GM19099 (cell line): ENCODE measurements around the gene CHST11.

Experiments
- POLR2A ChIP-seq: IDR thresholded peaks from 3 replicates; pipeline ENCODE4 v1.6.1; 2011; ENCODE audit warnings: low read depth; ENCODE audit not compliant: insufficient read length; ENCODE audit errors: extremely low read depth

Gene CHST11

GRCh38 chr12:104707194-104707593 is 250.4 kb downstream of the CHST11 start:
- TF ChIP-seq POLR2A = no peak

GRCh38 chr12:104707794-104708558 is 251.2 kb downstream of the CHST11 start:
- no peak for TF ChIP-seq POLR2A

DNA sequence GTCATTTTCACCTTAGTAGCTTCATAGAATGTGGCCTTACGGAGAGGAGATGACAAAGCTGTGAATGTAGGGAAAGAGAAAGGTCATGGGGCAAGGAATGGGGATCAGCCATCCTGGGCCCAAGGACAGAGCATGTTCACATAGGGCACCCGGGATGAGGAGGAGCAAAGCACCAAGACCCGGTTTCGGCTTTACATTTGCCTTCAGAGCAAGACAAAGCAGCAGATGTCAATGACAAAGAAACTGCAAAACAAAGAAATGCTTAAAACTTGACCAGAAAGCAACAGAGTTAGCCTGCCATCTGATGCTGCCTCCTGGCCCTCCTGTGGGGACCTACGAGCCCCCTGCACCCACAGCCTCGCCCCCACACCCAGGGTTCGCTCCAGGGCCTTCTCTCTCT is 252.1 kb downstream of the CHST11 start:
- no peak for TF ChIP-seq POLR2A

DNA sequence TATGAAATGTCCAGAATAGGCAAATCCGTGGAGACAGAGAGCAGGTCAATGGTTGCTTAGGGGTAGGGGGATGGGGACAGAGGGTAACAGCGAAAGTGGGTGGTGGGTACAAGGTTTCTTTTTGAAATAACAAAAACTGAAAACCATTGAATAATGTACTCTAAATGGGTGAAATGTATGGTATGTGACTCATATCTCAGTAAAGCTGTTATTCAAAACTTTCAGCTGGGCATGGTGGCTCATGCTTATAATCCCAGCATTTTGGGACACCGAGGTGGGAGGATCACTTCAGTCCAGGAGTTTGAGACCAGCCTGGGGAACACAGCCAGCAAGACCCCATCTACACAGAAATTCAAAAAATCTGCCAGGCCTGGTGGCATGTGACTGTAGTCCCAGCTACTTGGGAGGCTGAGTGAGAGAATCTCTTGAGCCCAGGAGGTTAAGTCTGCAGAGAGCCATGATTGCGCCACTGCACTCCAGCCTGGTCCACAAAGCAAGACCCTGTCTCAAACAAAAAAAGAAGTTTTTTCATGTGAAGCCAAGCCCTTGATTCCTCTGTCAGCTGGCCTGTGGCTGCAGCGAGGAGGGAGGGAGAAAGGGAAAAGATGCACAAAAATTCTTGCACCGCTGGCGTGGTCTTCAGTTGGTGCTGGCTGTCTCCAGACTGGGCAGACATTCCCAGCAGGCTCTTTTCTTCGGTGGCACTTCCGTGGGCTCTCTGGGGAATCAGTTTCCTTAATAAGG is 253.1 kb downstream of the CHST11 start:
- TF ChIP-seq POLR2A = no peak

DNA sequence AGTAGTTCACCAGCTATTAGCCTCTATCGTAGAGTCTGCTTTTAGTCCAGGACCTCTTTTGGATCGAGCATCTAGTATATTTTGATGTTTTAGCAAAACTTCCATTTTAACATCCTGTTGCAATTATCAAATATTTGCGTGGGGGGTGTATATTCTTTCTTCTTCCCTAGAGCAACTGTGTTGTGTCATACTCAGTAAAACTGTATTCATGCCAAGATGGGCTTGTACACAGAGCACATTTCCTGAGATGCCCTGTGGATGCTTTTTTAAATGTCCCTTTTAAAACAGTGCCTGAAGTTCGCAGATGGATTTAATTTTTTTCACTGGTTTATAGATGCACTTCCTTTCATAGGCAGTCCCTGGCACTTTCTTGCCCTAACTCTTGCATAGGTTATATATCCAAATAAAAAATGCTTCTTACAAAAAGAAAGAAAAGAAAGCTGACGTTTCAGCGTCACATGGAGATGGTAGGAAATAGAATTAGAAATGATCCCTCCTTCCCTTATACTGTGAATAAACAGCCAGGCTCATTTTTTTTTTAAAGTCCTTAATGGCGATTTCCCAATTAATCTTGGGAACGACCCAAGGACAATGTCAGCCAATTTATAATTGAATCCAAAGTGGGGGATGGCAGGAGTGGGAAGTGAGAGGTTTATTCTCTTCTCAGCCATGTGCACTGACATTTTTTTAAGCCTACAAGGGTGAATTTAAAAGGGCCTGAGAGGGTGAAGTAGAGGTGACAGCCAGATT is 254.4 kb downstream of the CHST11 start:
- TF ChIP-seq POLR2A = no peak

DNA sequence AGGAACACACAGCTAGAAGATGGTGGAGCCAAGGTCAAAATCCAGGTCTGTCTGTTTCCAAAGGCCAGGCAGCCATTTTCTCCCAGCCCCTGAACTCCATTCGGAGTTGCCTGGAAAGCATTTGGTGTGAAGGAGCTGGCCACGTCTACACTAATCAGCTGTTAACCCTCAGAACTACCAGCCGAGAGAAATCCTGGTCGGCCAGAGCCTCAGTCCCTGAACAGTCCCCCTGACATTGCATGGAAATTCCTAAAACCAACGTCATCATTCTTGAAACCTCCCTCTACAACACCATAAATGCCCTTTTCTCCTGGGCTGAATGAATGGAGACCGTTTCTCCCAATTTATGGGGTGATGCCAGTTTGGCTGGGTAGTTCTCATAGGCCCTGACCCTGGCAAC is 255.7 kb downstream of the CHST11 start:
- TF ChIP-seq POLR2A = no peak

DNA sequence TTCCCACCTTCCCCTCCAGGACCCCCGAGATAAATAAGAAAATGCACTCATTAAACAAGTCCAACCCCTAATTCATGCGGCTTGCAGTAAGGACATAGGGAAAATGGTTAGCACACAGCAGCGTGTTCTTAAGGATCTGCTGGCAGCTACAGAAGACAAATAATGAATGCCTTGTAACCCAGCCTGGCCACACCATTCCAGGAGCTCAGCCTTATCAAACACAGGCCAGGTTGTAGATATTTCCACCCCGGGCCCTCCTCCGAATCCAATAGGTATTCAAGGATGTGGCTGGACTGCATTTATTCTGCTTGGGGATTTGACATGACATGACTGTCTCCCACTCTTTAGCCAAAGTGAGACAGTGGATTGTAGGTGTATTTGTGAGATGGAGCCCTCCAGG is 256.2 kb downstream of the CHST11 start:
- no peak for TF ChIP-seq POLR2A

GRCh38 chr12:104713444-104713843 is 256.7 kb downstream of the CHST11 start:
- TF ChIP-seq POLR2A = no peak

DNA sequence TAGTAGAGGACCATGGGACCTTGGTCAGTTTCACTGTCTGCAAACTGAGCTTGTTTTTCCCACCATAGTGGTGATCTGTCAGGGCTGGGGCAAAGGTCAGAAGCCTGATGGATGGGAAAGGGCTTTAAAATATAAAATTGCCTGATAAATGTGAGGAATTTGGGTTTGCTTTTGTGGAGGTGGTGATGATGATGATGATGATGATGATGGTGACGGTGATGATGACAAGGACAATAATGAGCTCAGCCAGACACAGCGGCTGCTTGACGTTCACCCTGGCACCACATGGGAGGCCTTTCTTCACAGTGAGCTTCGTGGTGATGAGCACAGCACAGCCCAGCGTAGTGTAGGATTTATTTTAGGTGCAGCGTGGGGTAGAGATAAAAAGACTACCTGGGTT is 257.6 kb downstream of the CHST11 start:
- no peak for TF ChIP-seq POLR2A

DNA sequence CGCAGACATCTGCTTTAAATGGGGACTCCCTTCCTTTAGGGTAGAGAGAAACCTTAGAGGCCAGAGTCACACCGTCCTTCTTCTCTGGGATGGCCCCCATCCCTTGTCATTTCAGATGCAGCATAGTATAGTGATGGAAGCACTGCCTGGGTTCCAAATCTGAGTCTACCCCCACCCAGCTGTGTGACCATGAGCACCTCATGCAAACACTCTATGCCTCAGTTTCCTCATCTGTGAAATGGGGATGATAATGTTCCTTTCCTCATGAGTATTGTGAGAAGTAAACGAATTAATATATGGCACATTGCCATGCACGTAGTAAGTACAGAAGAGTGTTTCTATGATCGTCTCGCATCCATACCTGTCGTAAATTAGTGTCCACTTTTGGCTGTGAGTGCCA is 259.4 kb downstream of the CHST11 start:
- no peak for TF ChIP-seq POLR2A

GRCh38 chr12:104718304-104718929 is 261.7 kb downstream of the CHST11 start:
- TF ChIP-seq POLR2A = no peak

GRCh38 chr12:104719700-104720338 is 263.1 kb downstream of the CHST11 start:
- TF ChIP-seq POLR2A = no peak

- TF ChIP-seq POLR2A = no peak
Observed at GRCh38 chr12:104720339-104721038, 263.7 kb downstream of the CHST11 start.

DNA sequence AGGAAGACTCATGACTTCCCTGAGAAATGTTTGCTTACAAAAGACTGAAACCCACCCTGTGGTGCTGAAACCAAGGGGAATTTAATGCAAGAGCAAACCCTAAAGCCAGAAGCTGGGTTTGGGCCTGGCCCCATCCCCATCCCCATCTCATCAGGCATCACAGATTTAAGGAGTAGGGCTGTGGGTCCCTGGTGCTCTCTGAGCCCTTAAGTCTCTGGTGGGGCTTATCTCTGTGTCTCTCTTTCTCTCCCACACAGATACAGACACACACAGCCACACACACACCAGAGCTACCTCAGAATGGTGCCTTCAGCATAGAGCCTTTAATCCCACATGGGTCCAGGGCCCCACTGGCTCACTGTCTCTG is 264.3 kb downstream of the CHST11 start:
- no peak for TF ChIP-seq POLR2A
